Activated CD8-positive, alpha-beta T cell treated with anti-CD3 and anti-CD28 coated beads, Interleukin-2, amount 10 ng/mL, durations not matched to agents 7 days and 5 days (primary cell): ENCODE measurements around the gene SOX5. TPM values are rescaled to one million over a fixed set of nuclear protein-coding genes. Genes with fewer than 3 reads are reported as not detected.

Experiments
- ATAC-seq: fragments of 150-1000 bp; cut with Tn5 transposase; one replicate; pipeline ENCODE4 v1.10.0; 2021; ENCODE audit warnings: moderate library complexity
- CTCF ChIA-PET: fragments of 350-600 bp; sonication (Branson Sonifier 250); formaldehyde crosslinking; loops from one replicate; lab custom pipeline; 2021; ENCODE audit warnings: antibody characterized with exemption; lab: Charles Lee
- POLR2A ChIA-PET: fragments of 350-600 bp; sonication (Branson Sonifier 250); formaldehyde crosslinking; loops from one replicate; lab custom pipeline; 2021; ENCODE audit warnings: antibody characterized with exemption; lab: Charles Lee
- DNase-seq: peaks from one replicate; pipeline ENCODE4 v3.0.0-alpha.2; 2020
- H3K27ac Mint-ChIP-seq: one replicate; pipeline ENCODE4 v1.8.0; 2021; ENCODE audit warnings: mild to moderate bottlenecking, mixed read lengths
- H3K27me3 Mint-ChIP-seq: one replicate; pipeline ENCODE4 v1.8.0; 2021; ENCODE audit warnings: low read depth, mixed read lengths
- H3K36me3 Mint-ChIP-seq: one replicate; pipeline ENCODE4 v1.8.0; 2021; ENCODE audit warnings: low read depth, mixed read lengths
- H3K4me1 Mint-ChIP-seq: one replicate; pipeline ENCODE4 v1.8.0; 2021; ENCODE audit warnings: low read depth, mixed read lengths
- H3K4me3 Mint-ChIP-seq: one replicate; pipeline ENCODE4 v1.8.0; 2021; ENCODE audit warnings: mild to moderate bottlenecking, mixed read lengths
- H3K9me3 Mint-ChIP-seq: one replicate; pipeline ENCODE4 v1.8.0; 2022; ENCODE audit warnings: mixed read lengths; ENCODE audit not compliant: insufficient read depth
- total RNA-seq, 2 experiments: library from RNA; stranded (reverse); gene quantifications; one replicate each; pipeline ENCODE4 v1.2.3, GENCODE V29; 2021

Gene SOX5
- total RNA-seq, 2 experiments from 2014 or later: not detected

DNA sequence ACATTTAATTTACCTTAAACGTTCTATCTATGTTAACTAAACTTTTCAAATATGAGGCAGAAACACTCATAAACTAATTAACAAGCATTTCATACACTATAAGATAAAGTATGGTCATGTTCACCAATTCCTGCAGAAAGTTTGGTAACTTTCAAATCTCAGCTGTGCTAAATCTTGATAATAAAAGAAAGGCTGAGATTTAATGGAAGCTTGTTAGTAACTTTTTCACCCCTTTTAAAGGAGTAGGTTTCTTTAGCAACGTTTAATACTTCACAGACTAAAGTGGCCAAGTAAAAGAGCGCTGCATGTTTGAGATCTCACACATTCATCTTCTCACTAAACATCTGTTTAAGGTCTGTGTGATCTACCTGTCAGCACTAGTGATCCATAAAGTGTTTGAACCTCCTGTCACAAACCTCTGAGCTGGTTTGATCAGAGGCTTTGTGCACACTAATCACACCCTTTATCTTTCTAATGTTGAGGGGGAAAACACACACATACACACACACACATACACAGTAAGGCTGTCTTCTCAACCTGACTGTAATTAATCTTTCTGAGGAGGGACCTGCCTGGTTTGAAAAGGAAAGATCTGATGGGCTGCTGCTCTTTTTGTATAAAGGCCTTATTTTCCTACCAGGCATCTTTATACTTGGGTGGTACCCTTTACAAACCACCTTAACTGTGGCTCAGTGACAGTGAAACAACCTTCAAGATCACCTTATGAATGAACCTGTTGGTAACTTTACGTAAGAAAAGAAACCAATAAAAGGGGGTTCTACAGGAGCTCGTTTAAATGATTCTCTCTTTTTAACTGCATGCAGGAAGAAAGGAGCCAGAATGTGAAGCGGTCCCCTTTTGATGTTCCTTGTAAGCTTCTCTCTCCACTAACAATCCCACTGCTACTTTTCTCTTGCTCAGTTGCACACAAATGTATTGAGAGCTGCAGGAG, 244.2 kb downstream of the SOX5 start:
- Mint-ChIP-seq H3K4me3 (no peak overlapping the region), H3K36me3 (no peaks in the 10 kb centered on the region), H3K27ac (no peak overlapping the region), H3K9me3 (no peaks in the 10 kb centered on the region), H3K27me3 (no peaks in the 10 kb centered on the region), H3K4me1 (no peaks in the 10 kb centered on the region)
- no peak for DNase-seq
- CTCF ChIA-PET: no interaction called here
- no peak for ATAC-seq
- POLR2A ChIA-PET: no interaction called here

DNA sequence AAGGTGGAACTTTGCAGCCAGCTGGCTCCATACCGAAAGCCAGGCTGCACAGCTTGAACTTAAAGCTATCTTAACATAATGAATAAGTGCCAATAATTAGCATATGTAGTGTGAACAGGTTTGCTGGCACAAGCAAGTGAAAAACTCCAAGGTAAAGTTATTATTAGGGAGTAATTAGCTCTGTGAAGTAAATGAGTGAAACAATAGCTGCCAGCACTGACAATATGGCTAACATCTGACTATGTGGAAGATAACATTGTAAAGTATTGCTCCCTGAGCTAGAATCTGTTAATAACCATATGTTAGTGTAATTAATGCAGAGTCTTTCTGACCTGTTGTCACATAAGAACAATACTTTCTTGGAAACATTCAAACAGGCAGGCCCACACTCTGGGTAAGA, 246.4 kb downstream of the SOX5 start:
- ATAC-seq: no peak
- Mint-ChIP-seq H3K9me3 (no peaks in the 10 kb centered on the region), H3K27me3 (no peaks in the 10 kb centered on the region), H3K4me1 (no peaks in the 10 kb centered on the region), H3K36me3 (no peaks in the 10 kb centered on the region), H3K4me3 (no peak overlapping the region), H3K27ac (no peak overlapping the region)
- POLR2A ChIA-PET: no interaction called here
- CTCF ChIA-PET: no interaction called here
- no peak for DNase-seq

DNA sequence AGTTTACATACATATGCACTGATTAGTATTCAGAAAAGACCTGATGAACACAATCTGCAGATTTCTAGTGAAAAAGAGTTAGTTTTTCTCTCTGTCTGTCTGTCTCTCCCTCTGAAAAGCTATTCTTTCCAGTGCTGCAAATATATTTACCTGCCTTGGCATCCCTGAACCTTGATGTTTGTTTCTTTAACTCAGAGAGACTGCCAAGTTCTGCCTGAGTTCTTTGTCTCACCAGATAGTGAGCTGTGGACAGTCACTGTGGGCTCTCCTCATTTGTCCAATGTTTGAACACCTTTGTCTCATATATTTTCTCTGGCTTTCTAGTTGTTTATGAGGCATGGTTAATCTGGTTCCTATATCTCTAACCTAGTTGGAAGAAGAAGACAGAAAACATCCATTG, 250.4 kb downstream of the SOX5 start:
- CTCF ChIA-PET: no interaction called here
- Mint-ChIP-seq H3K9me3 (no peaks in the 10 kb centered on the region), H3K27me3 (no peaks in the 10 kb centered on the region), H3K4me3 (no peak overlapping the region), H3K27ac (no peak overlapping the region), H3K4me1 (no peaks in the 10 kb centered on the region), H3K36me3 (no peaks in the 10 kb centered on the region)
- POLR2A ChIA-PET: no interaction called here
- ATAC-seq (no peak), DNase-seq (no peak)

DNA sequence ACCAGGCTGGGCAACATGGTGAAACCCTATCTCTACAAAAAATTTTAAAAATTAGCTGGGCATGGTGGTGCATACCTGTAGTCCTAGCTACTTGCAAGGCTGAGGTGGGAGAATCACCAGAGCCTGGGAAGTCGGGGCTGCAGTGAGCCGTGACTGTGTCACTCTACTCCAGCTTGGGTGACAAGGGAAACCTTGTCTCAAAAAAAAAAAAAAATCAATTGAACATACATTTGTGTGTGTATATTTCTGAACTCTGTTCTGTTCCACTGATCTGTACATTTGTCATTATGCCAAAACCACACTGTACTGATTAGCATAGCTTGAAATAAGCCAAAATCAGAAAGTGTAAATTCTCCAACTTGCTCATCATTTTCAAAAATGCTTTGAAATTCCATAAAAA, 254.6 kb downstream of the SOX5 start:
- CTCF ChIA-PET: no interaction called here
- Mint-ChIP-seq H3K27ac (no peak overlapping the region), H3K27me3 (no peaks in the 10 kb centered on the region), H3K36me3 (no peaks in the 10 kb centered on the region), H3K4me3 (no peak overlapping the region), H3K4me1 (no peaks in the 10 kb centered on the region), H3K9me3 (no peaks in the 10 kb centered on the region)
- POLR2A ChIA-PET: no interaction called here
- ATAC-seq: no peak
- DNase-seq: no peak

DNA sequence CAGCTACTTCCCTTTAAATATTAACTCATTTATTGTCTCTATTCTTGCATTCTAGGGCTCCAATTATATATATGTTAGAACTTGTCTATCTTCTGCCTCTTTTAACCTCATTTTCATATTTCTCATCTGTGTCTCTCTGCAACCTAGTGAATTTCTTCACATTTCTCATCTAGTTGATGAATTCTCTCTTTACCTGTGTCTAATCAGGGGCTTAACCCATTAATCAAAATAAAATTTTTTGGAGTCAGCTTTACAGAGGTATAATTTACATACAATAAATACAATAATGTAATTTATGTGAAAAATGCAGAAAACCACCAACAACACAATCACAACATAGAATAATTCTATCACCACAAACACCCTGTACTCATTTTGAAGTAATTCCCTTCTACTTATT, 255.2 kb downstream of the SOX5 start:
- H3K27me3 Mint-ChIP-seq: no peaks in the 10 kb centered on the region
- ChIA-PET POLR2A (no interaction called here), CTCF (no interaction called here)
- H3K4me3 Mint-ChIP-seq: no peak overlapping the region
- no peaks in the 10 kb centered on the region for H3K36me3 Mint-ChIP-seq
- no peak for DNase-seq
- H3K27ac Mint-ChIP-seq: no peak overlapping the region
- no peak for ATAC-seq
- H3K9me3 Mint-ChIP-seq: no peaks in the 10 kb centered on the region
- no peaks in the 10 kb centered on the region for H3K4me1 Mint-ChIP-seq

DNA sequence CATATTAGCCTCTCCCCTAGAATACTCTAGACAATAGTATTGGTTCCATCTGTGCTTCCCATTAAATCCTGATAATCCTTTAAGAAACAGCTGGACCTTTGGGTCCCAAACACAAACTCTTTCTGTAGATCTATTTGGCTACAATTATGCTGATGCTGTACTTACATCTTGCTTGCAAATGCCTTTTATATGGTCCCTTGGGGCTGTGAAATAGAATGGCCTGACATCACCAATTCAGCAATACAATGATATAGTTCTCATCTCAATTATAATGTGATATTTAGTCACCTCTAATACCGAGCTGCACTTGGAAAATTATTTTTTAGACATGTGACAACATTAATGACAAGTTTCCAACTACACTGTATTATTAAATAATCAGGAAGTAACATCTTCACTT, 261.5 kb downstream of the SOX5 start:
- Mint-ChIP-seq H3K36me3 (no peaks in the 10 kb centered on the region), H3K4me3 (no peak overlapping the region), H3K27ac (no peak overlapping the region), H3K27me3 (no peaks in the 10 kb centered on the region), H3K9me3 (no peaks in the 10 kb centered on the region), H3K4me1 (no peaks in the 10 kb centered on the region)
- DNase-seq: no peak
- POLR2A ChIA-PET: no interaction called here
- CTCF ChIA-PET: no interaction called here
- no peak for ATAC-seq

DNA sequence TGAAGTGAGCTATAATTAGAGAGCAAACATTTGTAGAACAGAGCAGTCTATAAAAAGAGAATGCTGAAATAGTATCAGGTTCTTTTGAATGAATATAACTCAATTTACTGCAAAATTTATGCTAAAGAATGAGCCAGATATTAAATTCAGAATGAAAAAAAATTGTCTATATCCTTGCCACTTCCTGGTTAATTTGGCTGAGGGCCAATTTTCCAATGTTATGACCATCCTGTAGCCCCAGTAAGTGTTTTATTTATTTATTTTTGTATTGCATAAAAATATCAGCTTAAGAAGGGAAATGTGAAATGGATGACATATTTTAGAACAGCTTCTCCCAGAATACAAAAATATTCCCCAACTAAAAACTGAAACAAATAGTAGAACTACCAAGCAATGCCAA, 263.4 kb downstream of the SOX5 start:
- no peaks in the 10 kb centered on the region for H3K9me3 Mint-ChIP-seq
- H3K4me3 Mint-ChIP-seq: no peak overlapping the region
- DNase-seq: no peak
- H3K36me3 Mint-ChIP-seq: no peaks in the 10 kb centered on the region
- POLR2A ChIA-PET: no interaction called here
- H3K27ac Mint-ChIP-seq: no peak overlapping the region
- no peaks in the 10 kb centered on the region for H3K4me1 Mint-ChIP-seq
- CTCF ChIA-PET: no interaction called here
- no peak for ATAC-seq
- H3K27me3 Mint-ChIP-seq: no peaks in the 10 kb centered on the region

DNA sequence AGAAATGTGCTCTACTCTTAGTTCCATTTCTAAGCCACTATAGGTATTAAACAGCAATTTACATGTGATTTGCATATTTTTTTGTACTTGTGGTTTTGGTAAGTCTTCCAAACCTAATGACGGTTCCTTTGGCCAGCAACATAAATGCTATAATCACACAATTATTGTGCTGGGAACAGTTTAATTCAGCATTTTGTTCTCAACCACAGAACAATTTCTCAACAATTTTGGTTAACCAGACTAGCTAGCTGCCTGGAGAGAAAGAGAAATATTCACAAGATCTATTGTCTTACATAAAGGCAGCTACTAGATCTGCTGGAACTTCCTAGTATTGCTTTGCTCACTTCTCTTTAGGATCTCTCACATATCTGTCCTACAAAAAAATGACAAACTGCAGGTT, 265.3 kb downstream of the SOX5 start:
- ATAC-seq (no peak), DNase-seq (no peak)
- POLR2A ChIA-PET: no interaction called here
- H3K27me3 Mint-ChIP-seq: no peaks in the 10 kb centered on the region
- CTCF ChIA-PET: no interaction called here
- no peak overlapping the region for H3K4me3 Mint-ChIP-seq
- no peak overlapping the region for H3K27ac Mint-ChIP-seq
- H3K9me3 Mint-ChIP-seq: no peaks in the 10 kb centered on the region
- H3K36me3 Mint-ChIP-seq: no peaks in the 10 kb centered on the region
- no peaks in the 10 kb centered on the region for H3K4me1 Mint-ChIP-seq

DNA sequence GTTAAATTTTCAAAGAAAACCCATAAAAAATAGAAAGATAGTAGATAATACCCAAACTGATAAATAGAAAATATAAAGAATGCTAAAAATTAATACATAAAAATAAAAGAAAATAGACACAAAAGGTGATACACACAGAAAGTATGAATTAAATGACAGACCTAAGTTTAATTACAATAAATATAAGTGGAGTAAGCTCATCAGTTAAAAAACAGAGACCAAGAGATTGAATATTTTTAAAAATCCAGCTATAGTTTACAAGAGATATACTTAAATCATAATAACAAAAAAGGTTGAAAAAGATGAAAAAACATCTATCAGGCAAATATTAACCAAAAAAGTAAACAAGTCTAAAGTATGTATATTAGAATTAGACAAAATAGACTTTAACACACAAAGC, 268.2 kb downstream of the SOX5 start:
- H3K27ac Mint-ChIP-seq: no peak overlapping the region

DNA sequence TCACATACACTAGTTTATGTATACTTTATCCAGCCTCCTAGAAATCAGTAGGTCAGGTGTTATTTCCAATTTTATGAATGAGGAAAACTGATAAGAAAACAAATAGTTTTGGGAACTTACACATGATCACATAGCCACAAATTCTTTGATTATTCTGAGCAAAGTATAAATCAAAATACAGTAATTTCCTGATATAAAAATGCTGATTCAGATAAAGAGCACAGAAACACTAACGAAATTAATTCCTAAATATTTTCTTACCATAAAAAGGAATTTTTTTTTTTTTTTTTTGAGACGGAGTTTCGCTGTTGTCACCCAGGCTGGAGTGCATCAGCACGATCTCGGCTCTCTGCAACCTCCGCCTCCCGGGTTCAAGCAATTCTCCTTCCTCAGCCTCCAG, 275.4 kb downstream of the SOX5 start:
- ChIA-PET POLR2A (no interaction called here), CTCF (no interaction called here)
- Mint-ChIP-seq H3K4me1 (no peaks in the 10 kb centered on the region), H3K9me3 (no peaks in the 10 kb centered on the region), H3K36me3 (no peaks in the 10 kb centered on the region), H3K27me3 (no peaks in the 10 kb centered on the region), H3K4me3 (no peak overlapping the region), H3K27ac (no peak overlapping the region)
- ATAC-seq (no peak), DNase-seq (no peak)

More for the DNA sequence above, 268.2 kb downstream of the SOX5 start:
- POLR2A ChIA-PET: no interaction called here
- DNase-seq: no peak
- Mint-ChIP-seq H3K4me1 (no peaks in the 10 kb centered on the region), H3K36me3 (no peaks in the 10 kb centered on the region), H3K4me3 (no peak overlapping the region), H3K9me3 (no peaks in the 10 kb centered on the region), H3K27me3 (no peaks in the 10 kb centered on the region)
- ATAC-seq: no peak
- CTCF ChIA-PET: no interaction called here

DNA sequence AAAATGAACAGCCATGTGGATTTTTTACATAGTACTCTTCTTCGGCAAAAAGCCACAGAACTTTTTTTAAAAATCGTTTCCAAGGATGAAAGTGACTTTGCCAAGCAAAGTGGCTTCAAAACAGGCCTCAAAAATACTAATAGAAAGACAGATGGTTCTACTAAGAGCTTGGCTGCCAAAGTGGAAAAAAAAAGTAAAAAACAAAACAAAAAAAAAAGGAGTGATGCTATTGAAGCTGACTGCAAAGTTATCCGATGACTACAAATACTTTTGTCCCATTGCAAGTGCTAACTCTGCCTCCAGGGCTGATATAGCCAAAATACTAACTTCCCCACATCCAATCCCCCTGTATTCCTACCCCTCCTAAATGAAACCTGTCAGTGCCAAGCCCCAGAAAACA, 277.6 kb downstream of the SOX5 start:
- no peak for ATAC-seq
- H3K27ac Mint-ChIP-seq: no peak overlapping the region
- no peaks in the 10 kb centered on the region for H3K27me3 Mint-ChIP-seq
- no peak for DNase-seq
- H3K36me3 Mint-ChIP-seq: no peaks in the 10 kb centered on the region
- no peak overlapping the region for H3K4me3 Mint-ChIP-seq
- no peaks in the 10 kb centered on the region for H3K4me1 Mint-ChIP-seq
- CTCF ChIA-PET: no interaction called here
- POLR2A ChIA-PET: no interaction called here
- H3K9me3 Mint-ChIP-seq: no peaks in the 10 kb centered on the region

DNA sequence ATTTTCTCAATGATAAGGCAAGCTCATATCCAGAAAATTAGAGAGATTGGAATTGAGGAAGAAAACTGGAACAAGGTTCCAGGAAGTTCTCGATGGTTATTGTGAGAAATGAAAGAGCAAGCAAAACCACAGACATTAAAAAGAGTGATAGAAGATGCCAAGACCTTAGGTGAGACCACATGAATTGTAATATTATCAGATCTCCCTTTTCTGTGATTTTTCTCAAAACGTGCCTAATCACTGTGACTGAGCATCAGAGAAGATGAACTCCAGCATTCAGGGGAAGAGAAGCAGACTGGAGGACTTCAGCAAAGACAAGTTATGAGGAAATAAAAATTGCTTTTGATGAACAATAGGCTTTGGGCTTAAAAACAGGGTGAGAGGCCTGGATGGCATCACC, 278.8 kb downstream of the SOX5 start:
- no peaks in the 10 kb centered on the region for H3K9me3 Mint-ChIP-seq
- ATAC-seq (no peak), DNase-seq (no peak)
- no peaks in the 10 kb centered on the region for H3K4me1 Mint-ChIP-seq
- ChIA-PET CTCF (no interaction called here), POLR2A (no interaction called here)
- H3K27me3 Mint-ChIP-seq: no peaks in the 10 kb centered on the region
- no peak overlapping the region for H3K4me3 Mint-ChIP-seq
- H3K36me3 Mint-ChIP-seq: no peaks in the 10 kb centered on the region
- H3K27ac Mint-ChIP-seq: no peak overlapping the region

DNA sequence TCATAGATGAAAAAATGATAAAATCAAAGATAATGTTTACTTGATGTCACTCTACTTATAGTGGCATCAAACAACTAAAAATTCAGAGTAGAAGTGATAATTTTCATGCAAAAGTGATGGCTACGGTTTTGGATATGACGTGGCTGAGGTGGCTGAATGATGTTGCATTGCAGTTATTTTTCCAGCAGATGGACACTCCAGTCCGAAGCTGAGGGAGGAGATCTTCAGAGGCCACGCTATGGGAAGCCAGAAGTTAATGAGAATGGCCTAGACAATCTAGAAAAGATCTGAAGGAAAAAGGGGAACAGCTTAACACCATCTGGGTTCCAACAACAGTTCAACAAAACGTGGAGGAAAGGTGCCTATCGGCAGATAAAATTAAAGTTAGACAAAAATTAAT, 279.8 kb downstream of the SOX5 start:
- ATAC-seq (no peak), DNase-seq (no peak)
- Mint-ChIP-seq H3K27ac (no peak overlapping the region), H3K27me3 (no peaks in the 10 kb centered on the region), H3K4me1 (no peaks in the 10 kb centered on the region), H3K4me3 (no peak overlapping the region), H3K36me3 (no peaks in the 10 kb centered on the region), H3K9me3 (peaks cover 1% of the 10 kb centered on the region)
- CTCF ChIA-PET: no interaction called here
- POLR2A ChIA-PET: no interaction called here
